G401.6 (cell line): Measurements from ENCODE around the gene DNASE1L3.
A peak's percentile ranks its signal among the peaks of the same experiment; 100 is the strongest.

ENCODE experiments used
- FAIRE-seq: peaks from 2 replicates; lab custom pipeline; 2012; peaks lifted over from hg19 to GRCh38; lab: Jason Lieb, UNC

DNASE1L3 gene

DNA sequence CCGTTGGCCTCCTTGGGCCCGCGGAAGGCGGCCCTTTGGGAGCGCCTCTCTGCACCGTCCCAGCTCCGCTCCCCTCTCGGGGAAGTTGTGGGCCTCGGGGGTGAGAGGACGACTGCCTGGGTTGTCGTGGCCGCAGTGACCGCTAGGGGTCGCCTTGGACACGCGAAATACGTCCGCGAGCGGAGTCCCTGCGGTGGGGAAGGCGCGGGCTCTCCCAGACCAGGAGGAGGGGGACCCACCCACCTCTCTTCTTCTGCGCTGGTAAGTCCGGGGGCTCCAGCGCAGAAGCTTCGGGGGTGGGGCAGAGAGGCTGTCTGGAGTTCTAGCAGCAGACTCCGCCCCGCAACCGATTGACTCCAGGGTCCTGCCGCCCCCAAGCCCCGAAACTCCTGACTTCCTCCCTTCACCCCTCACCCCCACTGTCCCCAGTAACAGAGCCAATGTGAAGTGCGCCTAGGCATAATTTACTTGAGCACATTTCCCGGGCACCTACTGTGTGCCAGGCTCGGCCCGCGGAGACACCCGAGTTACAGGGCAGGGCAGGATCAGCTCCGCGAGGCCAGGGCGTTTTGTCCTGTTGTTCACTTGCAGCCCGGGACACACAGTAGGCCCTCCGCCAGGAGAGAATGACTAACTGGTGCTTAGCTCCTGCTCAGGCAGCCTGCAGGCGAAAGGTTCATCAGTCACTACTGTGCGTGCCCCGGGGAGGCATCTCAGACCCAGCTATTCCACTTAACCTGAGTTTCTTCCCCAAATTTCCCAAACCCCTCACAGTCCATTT, 32.8 kb downstream of the DNASE1L3 start:
- FAIRE-seq = peak; percentile 31

DNA sequence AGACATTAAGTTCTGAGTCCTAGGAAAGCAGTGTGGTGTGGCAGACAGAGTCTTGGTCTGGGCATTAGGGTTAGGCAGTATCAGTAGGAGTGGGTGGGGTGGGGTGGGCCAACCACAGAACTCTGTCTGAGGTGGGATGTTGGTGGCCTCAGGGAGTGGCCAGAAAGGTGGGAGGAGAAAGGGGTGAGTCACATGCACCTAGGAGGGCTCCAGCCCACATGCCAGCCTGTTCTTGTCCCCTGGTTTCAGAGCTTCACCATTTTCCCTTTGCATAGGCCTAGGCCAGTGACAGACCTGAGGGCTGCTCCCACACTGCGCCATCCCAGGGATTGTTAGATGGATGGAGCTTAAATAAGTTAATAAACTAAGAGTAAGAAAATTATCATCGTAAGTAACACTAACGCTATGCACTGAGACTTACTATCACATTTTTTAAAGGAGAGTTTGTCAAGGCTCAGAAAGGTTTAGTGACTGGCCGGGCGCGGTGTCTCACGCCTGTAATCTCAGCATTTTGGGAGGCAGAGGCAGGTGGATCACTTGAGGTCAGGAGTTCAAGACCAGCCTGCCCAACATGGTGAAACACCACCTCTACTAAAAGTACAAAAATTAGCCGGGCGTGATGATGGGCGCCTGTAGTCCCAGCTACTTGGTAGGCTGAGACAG, 33.8 kb downstream of the DNASE1L3 start:
- no peak for FAIRE-seq

DNA sequence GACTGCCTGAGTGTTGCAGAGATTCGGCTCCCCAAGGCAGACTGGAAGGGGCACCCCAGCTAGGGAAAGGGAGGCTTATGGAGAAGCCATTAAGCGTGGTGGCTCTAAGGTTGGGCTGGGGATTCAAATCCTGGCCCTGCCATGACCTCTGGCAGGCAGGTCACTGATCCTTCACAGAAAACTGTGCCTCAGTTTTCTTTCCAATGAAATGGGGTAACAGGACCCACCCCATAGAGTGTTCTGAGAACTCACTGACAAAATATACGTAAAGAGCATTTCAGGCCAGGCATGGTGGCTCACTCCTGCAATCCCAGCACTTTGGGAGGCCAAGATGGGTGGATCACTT, 34.6 kb downstream of the DNASE1L3 start:
- FAIRE-seq = no peak

- FAIRE-seq = no peak
Observed at GRCh38 chr3:58175437-58176184, 35.2 kb downstream of the DNASE1L3 start.

DNA sequence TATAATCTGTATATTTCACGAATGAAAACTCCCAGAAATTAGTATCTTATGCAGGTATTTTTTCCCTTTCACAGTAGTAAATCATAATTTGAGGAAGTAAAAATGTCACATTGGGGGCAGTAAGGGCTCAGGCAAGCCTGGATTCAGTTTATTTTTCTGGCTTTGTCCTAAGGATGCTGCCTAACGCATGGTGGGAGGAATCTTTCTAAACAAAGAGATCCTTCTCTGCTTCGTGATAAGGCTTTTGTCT, 35.7 kb downstream of the DNASE1L3 start:
- no peak for FAIRE-seq

DNA sequence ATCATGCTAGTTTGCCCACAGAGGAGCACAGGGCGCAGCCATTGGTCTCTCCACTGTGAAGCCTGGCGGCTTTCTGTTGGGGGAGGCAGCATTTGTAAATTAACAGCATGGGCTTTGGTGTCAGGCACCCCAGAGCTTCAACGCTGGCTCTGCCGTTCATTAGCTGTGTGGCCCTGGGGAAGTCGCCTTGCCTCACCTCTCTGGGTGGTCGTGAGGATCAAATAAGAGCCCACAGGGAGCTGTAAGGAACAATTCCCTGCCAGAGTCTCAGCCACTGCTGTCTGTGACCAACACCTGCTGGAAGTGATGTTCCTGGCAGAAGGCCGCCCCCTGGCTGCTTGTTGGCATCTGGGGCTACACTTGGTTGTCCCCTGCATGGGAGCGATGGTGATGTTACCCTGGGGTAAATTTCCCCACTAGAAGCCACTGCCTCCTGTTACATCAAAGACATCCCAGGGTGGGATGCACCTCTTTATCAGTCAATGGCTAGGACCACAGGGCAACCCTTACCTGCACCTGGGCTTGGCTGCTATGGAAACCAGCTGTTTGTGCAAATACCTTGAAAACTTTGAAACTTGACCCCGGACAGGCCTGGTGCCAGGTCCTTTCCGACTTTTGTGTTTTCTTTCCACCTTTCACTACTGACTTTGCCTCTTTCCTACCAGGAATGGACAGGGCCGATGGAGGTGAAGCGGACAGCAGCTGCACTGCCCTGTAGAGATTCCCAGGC, 36.9 kb downstream of the DNASE1L3 start:
- no peak for FAIRE-seq

DNA sequence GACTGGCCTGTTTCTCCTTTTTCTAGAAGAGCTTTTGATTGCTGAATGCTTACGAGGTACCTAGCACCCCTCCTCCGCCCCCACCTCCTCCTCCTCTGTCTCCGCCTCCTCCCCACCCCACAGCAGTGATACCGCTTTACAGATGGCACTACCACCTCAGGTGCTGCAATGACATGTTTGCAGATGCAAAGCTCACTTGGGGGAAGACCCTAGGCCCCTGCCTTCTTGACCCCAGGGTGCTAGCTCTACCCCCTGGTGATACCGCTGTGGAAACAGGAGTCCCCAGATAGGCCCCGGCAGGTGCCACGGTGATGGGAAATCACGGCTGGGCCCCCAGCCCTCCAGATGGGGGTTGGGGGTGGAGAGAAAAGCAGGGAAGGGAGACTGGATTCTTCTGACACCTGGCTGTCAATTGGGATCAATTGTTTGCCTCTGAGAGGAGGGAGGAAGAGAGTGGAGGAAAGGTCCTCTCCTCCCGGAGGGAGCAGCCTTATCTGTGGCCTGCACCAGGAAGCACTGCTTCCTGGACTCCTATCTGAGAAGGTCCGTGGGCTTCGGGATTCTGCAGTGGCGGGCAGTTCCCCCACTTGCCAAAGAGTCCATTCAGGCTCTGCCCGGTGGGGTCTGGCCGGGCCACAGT, 37.6 kb downstream of the DNASE1L3 start:
- FAIRE-seq = no peak

DNA sequence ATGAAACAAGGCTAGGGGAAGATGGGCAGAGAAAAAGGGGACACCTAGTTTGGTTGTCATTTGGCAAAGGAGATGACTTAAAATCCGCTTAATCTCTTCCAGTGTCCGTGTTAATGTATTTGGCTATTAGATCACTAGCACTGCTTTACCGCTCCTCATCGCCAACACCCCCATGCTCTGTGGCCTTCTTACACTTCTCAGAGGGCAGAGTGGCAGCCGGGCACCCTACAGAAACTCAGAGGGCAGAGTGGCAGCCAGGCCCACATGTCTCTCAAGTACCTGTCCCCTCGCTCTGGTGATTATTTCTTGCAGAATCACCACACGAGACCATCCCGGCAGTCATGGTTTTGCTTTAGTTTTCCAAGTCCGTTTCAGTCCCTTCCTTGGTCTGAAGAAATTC, 39.6 kb downstream of the DNASE1L3 start:
- FAIRE-seq = no peak

GRCh38 chr3:58170376-58170775, 40.4 kb downstream of the DNASE1L3 start:
- FAIRE-seq = no peak

GRCh38 chr3:58169371-58169770, 41.4 kb downstream of the DNASE1L3 start:
- FAIRE-seq = no peak

- no peak for FAIRE-seq
Observed at GRCh38 chr3:58168498-58168897, 42.3 kb downstream of the DNASE1L3 start.

DNA sequence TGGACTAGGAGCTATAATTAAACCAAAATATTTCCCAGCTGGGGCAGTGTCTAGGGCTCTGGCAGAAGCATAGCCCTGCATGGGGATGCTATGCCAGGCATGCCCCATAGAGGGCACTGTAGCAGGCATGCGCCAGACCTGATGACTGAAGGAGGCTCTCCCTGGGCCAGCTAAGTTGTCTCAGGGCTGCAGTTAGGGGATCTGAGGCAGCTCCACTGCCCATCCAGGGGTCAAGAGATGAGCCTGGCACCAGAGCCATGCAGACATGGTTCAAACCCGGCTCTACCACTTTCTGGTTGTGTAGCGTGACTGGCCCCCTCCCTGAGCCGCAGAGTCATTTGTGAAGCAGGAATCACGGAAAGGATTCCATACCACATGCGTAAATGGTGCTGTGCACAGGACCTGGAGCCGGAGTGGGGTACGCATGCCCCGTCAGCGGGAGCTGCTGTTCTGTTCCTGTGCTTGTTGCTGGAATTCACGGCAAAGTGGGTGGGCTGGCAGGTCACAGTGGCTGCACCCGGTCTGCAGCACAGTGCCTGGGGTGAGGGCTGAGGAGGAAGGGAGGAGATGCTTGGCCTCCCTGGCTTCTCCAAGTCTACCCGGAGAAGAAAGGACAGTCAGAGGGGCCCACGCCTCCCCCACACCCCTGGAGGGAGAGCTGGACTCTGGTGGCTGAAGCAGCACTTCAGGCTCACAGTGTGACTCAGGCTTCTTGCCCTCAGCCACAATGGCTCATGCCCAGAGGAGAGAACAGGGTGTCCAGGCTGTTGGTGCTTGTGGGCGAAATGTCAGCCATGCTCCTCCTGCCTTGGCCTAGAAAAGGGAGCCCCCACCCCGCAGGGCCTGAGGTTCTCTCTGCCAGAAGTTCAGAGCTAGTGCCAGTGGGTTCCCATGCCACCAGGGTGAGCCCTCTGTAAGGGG, 43.1 kb downstream of the DNASE1L3 start:
- peak; percentile 75 for FAIRE-seq

DNA sequence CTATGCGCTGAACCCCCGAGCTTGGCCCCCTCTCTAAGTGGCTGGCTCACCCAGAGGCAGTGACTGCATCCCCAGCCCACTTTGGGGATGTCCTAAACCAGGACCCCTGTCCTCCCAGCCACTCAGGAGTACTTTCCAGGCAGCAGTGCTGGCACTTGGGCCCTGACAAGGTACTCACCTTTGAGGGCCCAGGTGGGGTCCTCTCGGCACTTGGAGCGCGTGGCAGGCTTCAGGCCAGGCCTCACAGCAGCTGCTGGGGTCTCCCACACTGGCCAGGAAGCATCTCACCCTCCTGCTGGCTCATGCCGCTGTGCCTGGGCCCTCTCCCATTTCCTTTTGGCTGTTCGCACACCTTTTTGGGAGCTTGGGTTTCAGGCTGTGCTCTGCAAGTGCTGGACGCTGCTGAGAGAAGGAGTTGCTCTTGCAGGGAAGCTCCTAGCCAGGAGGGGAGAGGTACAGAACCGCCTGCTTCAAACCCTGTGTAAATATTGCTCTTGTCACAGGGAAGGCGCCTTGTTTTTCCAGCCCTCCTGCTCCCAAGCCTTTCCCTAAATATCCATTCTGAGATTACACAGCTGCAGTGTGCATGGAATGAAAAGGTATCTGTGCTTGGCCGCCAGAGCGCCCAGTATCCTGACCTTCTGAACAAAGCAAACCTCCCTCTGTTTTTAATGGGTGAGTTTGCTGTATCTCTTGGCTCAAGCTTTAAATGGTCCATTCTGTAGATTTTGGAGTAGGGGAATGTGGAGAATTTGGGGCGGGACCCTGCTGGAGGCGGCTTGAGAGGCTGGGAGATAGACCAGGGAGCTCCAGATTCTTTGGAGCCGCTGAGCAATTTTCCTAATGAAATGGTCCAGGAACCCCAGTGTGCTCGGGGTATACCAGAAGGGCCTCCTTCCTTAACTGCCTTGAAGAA, 45.6 kb downstream of the DNASE1L3 start:
- FAIRE-seq = no peak

DNA sequence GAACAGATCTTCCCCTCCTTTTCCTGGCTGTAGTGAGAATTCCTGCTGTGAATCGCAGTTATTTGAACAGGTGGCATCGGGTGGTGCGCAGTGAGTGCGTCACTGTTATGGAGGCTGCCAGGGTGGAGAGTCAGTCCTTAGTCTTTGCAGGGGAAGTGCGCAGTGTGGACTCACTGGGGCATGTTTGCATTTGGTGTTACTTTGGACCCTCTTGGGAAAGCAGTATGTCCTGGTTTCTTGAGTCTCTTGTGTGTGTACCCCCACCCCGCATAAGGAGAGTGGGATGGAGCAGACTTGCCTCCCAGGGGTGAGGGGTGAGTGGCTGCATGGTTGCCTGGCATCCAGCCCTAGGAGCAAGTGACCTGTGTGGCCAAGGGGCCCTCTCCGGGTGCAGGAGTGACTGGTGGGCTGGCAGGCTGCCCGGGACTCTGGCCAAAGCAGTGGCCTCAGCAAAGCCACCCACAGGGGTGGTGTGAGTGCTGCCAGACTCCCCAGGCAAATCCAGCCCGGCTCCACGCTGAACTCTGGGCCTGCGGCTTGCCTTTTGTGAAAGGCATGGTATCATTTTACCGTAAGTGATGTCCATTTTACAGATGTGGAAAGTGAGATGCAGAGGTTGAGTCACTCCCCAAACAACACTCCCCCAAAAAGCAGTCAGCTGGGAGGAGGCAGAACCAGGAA, 46.4 kb downstream of the DNASE1L3 start:
- no peak for FAIRE-seq

- FAIRE-seq = no peak
Observed at GRCh38 chr3:58163234-58163633, 47.5 kb downstream of the DNASE1L3 start.

DNA sequence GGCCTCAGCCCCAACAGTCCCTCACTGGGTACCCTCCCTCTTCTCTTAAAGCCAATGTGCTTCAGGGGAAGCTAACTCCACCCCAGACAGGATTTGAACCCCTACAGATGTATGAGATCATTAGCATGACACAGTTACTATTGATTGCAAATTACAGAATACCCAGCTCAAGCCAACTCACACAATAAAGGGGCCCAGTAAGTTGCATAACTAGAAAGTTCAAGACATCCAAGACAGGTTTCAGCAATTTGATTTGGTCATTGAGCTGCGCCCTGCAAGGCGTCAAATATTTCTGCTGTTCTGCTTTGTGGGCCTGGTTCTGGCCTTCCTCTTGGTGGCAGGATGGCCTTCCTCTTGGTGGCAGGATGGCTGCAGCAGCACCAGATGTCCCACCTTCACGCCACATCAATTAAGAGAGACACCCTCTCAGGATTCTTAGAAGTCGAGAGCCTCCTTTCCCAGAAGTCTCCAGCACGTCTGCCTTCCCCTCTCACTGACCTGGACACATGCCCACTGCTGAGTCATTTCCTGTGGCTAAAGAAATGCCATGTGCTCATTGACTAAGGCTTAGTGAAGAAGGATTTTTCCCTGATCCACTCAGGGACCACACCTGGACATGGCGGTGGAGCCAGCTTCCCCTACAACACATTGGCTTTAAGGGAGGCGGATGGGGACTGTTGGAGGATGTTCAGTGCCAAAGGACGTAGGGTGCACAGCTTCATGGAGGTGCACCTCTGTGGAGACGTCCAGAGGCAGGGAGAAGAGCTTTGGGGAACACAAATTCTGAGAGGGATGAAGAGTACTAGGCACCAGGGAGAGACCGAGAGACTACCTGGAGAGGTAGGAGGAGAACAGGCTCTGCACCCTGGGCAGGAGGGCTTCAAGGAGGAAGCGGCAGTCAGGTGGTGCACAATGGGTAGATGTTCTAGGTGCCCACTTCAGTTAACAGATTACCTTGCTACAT, 49.1 kb downstream of the DNASE1L3 start:
- no peak for FAIRE-seq

DNA sequence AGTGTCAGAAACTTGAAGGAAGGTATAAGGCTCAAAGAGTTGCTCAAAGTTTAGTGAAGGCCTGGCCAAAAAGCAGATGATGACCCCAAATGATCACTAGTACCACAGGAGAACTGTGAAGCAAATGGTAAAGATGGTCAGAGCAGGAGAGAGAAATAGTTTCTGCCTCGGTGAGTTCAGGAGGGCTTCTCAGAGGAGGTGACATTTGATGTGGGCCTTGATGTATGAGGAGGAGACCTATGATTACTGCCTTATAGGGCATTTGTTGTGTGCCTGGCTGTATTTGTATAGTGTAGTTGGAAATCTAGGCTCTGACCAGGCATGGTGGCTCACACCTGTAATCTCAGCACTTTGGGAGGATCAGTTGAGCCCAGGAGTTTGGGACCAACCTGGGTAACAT, 50.4 kb downstream of the DNASE1L3 start:
- no peak for FAIRE-seq

DNA sequence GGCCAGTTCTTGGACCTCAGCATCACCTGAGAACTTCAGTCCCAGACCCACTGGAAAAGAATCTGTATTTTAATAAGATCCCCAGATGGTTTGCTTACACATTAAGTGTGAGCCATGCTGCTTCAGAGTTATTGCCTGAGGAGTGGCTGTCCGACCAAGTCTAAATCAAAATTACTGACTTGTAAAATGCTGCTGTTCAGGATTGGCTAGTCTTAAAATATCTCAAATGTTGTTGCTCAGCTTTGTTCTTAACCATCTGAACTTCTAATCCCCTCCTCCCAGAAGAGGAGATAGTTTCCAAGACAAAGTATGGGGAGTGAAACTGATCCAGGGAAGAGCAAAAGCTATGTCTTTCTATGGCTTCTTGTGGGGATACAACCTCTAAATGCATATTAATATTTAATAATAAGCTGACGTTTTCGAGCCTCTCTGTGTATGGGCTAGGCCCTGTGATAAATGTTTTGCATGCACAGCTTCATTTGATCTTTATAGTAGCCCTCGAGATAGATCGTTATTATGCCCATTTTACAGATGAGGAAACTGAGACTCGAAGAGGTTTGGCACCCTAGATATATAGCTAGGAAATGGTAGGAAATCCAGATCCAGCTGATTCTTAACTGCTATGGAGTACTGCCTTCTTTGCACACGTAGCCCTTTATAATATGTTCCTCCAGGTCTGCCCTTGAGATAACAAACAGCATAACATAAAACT, 52.2 kb downstream of the DNASE1L3 start:
- FAIRE-seq = no peak
